ENCODE measurements around the gene DLST.

DNA sequence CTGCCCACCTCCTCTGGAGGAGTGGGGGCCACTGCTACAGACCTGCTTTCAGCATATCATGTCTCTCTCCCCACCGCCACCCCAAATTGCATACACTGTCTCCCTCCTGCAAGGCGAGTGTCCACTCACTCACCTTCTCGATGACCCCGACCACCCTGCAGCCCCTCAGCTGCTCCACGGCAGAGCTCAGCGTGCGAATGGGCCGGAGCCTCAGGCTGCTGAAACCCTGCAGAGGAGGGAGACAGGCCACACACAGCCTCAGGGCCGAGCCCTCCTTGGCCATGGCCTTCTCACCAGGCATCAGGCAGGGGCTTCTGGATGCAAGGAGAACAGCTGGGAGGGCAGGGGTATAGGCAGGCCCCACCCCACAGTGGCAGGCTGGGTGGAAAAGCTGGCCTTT, 36.7 kb downstream of the DLST start:
- TF ChIP-seq, protein P1, sequence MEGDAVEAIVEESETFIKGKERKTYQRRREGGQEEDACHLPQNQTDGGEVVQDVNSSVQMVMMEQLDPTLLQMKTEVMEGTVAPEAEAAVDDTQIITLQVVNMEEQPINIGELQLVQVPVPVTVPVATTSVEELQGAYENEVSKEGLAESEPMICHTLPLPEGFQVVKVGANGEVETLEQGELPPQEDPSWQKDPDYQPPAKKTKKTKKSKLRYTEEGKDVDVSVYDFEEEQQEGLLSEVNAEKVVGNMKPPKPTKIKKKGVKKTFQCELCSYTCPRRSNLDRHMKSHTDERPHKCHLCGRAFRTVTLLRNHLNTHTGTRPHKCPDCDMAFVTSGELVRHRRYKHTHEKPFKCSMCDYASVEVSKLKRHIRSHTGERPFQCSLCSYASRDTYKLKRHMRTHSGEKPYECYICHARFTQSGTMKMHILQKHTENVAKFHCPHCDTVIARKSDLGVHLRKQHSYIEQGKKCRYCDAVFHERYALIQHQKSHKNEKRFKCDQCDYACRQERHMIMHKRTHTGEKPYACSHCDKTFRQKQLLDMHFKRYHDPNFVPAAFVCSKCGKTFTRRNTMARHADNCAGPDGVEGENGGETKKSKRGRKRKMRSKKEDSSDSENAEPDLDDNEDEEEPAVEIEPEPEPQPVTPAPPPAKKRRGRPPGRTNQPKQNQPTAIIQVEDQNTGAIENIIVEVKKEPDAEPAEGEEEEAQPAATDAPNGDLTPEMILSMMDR (optimal IDR thresholded peaks at IDR 0.05 in 1 of 3, IDR thresholded peaks at IDR 0.05 in 1 of 3, conservative IDR thresholded peaks at IDR 0.05 in 1 of 3; ENCODE audit: extremely low read depth in 1 of 3, insufficient read depth in 2 of 3, low read length in 3 of 3) = no peak
- no peak for TF ChIP-seq EZH2 (IDR thresholded peaks at IDR 0.05; ENCODE audit: low read length)
